Right kidney (tissue), 1 donor: ENCODE results near the gene TEX44.
A peak's percentile ranks its signal among the peaks of the same experiment; 100 is the strongest.
"Not testable (repeated sequence)": the region's sequence is repeated elsewhere in the genome, so short reads cannot be mapped to it uniquely, and the experiment has no call there.

Experiments
- DNase-seq: peaks from one replicate; pipeline ENCODE4 v3.0.0-alpha.2; 2016

TEX44 gene

GRCh38 chr2:231571661-231572191 is 20.9 kb upstream of the TEX44 start:
- DNase-seq, result no peak

GRCh38 chr2:231573096-231573495 is 19.6 kb upstream of the TEX44 start:
- DNase-seq, result no peak

DNA sequence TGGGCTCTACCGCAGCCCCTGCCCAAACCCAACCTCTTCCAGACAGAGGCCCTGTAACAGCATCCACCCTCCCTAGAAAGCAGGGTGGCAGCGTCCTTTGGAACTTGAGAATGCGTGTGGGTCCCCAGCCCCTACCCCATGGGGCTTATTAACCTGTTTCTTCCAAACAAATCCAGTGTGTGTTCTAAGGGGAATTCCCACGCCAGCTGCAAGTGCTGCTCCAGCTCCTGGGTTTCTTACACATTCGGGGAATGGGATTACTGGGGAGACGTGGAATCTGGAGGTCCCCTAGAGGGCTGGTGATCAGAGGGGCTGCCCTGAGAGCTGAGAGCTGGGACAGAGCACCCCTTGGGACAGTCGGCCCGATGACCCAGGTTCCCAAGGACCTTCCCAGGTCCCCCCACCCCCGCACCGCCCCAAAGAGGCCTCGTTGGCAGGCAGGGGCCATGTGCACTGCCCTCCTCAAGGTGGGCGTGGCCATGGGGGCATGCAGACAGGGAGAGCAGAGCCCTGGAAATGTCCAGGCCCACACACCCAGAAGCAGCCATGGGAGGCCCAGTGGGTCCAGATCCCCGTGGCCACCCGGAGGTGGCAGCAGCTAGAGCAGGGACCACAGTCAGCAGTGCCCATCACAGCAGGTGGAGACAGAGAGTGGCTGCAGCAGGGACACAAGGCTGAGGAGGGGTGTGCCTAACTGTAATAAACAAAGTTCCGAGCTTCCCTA is 18.8 kb upstream of the TEX44 start:
- no peak for DNase-seq

- DNase-seq, result no peak
Measured at GRCh38 chr2:231575612-231576256, 16.9 kb upstream of the TEX44 start.

DNA sequence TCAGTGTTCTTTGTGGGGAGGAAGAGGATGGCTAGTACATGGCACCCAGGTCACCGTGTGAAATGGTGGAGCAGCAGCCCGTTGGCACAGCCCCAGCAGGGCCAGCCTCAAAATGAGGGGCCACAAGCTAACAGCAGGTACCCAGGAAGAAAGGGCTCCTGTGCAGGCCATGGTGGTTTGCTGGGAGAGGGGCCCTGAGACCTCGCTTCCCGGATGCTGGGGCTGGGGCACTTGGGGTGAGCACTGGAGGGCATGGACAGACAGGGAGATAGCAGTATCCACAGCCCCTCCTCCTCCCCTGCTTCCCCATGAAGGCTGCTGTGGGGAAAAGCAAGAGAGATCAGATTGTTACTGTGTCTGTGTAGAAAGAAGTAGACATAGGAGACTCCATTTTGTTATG is 16.2 kb upstream of the TEX44 start:
- no peak for DNase-seq

GRCh38 chr2:231578655-231579054 is 14.0 kb upstream of the TEX44 start:
- DNase-seq, result not testable (repeated sequence)

DNA sequence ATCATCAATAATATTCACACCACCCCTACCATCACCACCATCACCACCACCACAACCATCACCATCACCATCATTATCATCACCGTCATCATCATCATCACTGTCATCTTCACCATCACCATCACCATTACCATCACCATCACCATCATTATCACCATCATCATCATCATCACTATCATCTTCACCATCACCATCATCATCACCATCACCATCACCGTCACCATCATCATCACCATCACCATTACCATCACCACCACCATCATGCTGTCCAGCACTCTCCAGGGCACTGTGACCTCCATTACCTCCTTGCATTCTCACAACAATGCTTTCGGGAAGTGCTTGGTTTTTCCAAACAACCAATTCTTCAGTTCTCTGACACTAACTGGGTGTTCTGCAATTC is 13.1 kb upstream of the TEX44 start:
- no peak for DNase-seq

- no peak for DNase-seq
Measured at GRCh38 chr2:231581328-231581727, 11.3 kb upstream of the TEX44 start.

DNA sequence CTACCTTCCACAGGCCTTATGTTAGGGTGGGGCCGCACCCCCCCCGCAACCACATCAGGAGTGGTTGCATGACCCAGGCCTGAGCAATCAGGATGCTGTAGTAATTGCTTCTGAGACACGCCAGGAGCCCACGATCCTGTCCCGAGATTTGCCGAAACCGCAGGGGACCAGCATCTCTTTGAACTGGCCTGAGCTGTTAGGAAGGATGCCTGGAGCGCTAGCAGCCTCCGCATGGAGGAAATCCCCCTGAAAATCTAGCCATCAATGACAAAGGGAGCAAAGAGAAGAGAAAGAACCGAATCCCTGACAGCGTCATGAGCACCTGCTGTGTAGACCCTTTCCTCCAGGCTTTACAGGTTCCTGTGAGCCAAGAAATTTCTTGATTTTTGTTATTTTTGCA is 8.7 kb upstream of the TEX44 start:
- DNase-seq, result no peak

DNA sequence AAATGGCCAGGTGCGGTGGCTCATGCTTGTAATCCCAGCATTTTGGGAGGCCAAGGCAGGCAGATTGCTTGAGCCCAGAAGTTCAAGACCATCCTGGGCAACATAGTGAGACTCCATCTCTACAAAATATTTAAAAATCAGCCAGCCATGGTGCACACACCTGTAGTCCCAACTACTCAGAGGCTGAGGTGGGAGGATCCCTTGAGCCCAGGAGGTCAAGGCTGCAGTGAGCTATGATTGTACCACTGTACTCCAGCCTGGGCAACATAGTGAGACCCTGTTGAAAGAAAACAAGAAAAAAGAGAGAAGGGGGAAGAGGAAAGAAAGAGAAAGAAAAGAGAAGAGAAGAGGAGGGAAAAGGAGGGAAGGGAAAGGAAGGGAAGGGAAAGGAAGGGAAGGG is 4.9 kb upstream of the TEX44 start:
- not testable (repeated sequence) for DNase-seq

DNA sequence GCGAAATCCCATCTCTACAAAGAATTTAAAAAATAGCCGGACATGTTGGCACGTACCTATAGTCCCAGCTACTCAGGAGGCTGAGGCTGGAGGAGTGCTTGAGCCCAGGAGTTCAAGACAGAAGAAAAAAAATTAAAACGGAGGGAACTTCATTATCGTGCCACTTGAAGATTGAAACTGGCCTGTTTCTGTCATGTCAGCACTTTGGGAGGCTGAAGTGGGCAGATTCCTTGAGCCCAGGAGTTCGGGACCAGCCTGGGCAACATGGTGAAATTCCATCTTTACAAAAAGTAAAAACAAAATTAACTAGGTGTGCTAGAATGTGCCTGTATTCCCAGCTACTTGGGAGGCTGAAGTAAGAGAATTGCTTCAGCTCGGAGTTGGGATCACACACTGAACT is 3.0 kb upstream of the TEX44 start:
- no peak for DNase-seq

- no peak for DNase-seq
Measured at GRCh38 chr2:231590614-231591013, 2.0 kb upstream of the TEX44 start.

GRCh38 chr2:231593666-231594065 is 1.0 kb downstream of the TEX44 start:
- DNase-seq, result no peak

GRCh38 chr2:231597014-231597611 is 4.4 kb downstream of the TEX44 start:
- no peak for DNase-seq

DNA sequence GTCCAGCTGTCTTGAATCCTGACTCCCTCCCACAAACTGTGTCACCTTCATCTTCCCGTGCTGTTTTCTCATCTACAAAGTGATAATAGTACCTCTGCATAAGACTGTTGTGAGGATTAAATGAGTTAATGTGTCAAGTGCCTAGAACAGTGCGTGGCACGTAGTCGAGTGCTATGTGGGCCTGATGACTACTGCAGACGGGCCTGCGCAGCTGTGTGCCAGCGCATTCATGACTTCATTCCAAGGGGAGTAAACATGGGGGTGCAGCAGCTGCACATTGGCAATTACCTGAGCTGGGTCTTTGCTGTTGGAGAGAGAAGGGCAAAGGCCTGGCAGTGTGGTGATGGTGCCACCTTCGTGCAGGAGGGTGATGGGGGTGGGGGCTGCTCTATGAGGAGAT is 5.0 kb downstream of the TEX44 start:
- no peak for DNase-seq

DNA sequence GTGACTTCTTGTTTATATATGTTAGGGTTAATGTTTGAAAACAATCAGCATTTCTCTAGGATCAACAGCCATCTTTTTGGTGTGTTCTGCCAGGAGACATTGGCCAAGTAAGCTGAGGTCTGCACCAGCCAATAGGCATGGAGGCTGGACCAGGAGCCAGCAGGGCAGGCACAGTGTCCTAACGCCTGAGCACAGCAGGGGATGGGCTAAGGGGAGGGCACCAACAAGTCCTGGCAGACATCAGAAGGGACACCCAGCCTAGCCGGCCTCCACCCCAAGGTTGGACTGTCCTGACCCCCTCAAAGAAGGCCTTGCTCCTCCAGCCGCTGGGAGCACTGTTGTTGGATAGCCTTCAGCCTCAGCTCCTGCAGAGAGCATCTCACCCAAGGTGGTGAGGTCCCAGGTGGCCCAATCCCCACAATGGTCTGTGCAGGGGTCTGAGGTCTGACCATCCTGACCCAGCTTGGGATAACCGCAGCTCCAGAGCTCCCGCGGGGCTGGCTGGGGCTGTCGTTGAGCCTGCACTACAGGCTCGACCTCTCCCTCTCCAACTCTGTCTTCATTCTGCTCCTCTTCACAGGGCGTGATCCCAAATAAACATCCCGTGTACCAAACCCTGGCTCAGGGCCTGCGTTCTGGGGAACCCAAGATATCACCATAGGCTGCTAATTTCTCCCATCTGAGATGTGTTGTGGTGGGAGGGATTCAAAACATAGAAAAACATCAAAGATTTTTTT is 8.1 kb downstream of the TEX44 start:
- DNase-seq, result no peak

DNA sequence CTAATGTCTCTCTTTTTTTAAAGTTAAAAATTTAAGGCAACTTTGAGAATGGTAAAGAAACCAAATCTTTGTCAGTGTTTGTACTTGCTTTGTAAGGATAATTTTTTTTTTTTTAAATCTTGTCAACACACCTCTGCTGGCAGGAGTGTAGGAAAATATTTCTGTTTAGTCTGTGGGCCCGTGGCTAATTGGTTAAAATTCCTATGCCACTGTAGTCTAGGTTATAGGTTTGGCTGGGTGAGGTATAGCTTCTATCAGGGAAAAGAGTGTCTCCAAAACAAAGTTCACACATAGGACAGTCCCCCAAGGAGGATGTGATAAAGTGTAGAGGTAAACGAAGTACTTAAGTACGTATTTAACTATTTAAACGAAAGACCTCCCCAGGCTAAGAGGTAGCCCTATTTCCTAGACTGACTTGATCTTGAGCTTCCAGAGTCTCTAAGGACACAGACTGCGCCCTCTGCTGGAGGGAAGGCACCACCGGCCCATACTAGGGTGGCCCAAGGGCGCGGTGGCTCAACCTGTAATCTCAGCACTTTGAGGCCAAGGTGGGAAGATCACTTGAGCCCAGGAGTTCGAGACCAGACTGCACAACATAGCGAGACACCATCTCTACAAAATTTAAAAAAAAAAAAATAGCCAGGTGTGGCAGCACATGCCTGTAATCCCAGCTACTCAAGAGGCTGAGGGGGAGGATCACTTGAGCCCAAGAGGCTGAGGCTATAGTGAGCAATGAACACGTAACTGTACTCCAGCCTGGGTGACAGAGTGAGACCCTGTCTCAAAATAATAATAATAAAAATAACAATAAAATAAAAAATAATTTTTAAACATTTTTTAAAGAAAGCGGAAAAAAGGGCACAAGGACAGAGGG is 8.9 kb downstream of the TEX44 start:
- DNase-seq, result peak; percentile 61

GRCh38 chr2:231602859-231603467 is 10.3 kb downstream of the TEX44 start:
- DNase-seq, result no peak

DNA sequence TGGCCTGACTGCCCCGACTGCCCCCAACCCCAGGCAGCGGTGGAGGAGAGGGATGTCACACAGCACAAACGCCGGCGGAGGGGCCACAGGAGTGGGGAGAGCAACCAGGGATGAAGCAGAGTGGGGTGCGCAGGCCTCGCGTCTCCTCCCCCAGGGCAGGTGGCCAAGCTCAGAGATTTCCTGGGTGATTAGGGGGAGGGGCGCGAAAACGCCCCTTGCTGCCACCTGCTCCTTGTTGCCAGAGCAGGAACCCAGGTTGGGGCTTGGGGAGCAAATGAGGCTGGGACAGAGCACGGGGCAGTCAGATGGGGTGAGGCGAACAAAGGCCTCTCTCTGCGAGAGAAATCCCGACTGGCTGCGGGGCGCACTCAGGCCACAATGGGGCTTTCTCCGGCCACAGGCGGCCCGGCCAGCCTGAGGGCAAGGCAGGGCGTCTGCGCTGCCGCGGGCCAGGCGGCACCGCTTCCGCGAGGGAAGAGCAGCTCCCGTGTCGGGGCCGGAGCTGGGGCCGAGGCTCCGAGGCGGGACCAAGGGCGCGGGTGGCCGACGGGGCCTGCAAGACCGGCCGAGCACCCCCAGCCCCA is 11.5 kb downstream of the TEX44 start:
- no peak for DNase-seq

DNA sequence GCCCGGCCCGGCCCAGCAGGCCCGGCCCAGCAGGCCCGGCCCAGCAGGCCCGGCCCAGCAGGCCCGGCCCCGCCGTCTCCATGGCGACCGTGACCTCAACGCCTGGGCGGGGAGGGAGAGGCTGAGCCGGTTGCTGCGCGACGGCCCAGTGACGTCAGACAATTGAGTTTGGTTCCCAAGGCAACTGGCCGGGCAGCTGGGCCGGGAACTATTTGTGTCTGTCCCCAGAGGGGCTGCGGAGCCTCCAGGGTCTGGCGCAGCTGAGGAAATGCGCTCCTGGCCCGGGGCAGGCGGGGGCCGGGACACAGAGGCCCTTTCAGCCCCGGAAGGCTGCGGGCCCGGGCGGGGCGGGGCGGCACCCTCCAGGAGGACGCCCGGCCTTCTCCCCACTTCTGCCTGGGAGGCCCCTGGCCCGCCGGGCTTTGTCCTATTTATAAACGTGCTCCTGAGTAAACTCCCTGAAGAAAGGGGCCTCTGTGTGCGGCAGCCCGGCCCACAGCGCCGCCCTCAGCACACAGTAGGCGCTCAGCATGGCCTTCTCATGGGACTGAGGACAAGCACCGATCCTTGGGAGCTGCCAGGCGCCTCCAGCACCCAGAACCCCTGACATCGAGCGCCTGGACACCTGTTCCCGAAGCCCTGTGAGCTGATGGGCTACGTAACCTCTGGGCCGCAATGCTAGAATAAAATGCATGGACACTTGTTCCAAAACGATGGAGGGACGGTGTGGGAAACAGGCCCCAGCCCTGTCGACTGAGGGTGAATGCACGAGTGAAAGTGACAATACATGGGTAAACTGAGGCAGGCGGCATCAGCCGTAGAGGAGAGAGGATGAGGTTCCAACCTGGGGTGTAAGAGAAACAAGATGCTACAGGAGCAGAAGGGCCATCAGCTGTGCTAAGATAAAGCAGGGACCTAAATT is 12.3 kb downstream of the TEX44 start:
- DNase-seq, result peak; percentile 92
